ENCODE data around the gene PARD3.
A peak's percentile ranks its signal among the peaks of the same experiment; 100 is the strongest.
"Not testable (repeated sequence)": the region's sequence is repeated elsewhere in the genome, so short reads cannot be mapped to it uniquely, and the experiment has no call there.

The PARD3 gene

DNA sequence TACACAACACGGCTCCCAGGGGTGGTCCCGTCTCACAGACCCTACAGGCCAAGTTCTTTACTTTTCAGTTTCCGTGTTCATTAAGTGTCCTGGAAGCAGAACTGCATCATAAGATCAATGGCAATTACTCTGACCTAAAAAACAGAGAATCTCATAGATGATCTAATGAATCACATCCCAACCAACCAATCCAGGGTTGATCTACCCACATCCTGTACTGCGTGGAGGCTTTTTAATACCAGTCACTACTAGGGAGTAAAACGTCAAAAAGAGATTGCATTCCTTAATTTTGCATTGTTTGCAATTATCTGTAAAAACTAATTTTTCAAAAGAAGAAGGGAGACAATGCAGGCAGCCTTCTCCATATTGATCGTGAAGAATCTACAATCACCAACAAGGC lies 72.6 kb downstream of the PARD3 start:
- no peak for DNase-seq (ENCODE audit: low spot score)

GRCh38 chr10:34741087-34741486 lies 74.0 kb downstream of the PARD3 start:
- not testable (repeated sequence) for DNase-seq (ENCODE audit: low spot score)

GRCh38 chr10:34740321-34740720 lies 74.8 kb downstream of the PARD3 start:
- no peak for DNase-seq (ENCODE audit: low spot score)

- peak; percentile 14 for DNase-seq (ENCODE audit: low spot score)
These were observed 75.2 kb downstream of the PARD3 start for GRCh38 chr10:34739915-34740314.

DNA sequence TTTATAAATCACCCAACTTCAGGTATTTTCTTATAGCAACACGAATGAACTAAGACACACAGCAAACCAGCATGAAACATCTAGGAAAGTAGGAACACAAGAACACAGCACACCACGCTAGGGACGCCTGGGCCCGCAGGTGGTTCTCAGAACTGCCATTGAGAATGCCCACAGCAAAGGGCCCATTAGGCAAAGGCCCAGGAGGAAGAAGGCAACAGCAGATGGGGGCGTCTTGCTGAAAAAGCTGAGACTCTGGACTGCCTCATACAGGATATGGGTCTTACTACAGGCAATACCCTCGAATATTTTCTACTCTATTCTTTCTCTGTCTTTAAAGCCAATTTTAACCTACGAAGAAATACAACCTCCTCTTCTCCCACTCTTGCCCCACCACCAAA lies 77.3 kb downstream of the PARD3 start:
- DNase-seq (ENCODE audit: low spot score) = no peak

DNA sequence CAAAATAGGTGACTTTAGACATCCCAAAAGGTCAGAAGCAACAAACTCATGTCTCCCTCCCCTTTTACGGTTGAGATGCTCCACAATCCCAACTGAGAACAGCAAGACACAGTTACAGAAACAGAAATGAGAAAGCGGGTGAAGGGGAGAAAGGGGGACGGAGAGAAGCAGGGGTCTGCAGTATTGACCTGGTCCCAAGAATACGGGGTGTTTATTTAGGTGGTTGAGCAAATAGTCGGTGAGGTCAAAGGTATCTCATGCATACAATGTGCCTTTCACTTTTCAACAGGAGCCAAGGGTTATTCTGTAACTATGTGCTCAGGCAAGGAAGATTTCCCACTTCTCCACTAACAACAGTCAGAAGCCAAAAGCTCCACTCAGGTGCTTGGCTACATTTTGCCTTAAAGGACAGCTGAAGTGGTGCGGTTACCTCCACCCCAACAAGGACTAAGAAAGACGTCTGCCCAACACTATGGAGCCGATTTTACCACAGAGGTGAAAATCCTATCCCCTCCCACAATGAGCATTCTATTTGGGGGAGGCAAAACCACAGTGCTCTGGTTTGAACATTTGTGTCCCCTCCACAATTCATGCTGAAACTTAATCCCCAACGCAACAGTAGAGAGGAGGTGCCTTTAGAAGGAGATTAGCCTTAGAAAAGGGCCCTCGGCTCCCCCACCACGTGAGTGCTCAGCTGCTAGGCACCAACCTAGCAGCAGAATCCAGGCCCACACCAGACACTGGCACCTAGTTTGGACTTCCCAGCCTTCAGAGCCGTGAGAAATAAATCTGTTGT lies 77.9 kb downstream of the PARD3 start:
- DNase-seq (ENCODE audit: low spot score) = no peak

DNA sequence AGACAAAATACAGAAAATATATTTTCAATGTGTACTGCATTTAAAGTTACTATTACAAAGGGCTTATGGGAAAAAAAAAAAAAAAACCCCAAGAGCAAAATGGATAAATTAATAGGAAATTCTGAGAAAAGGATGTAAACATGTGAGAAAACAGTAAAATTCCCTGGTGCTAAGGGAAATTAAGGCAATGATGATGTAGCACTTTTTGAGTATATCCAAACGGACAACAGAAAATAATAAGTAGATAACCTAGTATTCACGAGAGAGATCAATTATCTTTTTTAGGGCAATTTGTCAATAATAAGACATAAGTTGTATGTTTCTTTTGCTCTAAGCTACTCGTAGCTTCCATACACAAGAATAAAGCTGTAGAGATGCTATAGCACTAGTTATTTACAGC lies 80.2 kb downstream of the PARD3 start:
- no peak for DNase-seq (ENCODE audit: low spot score)

GRCh38 chr10:34732926-34733325 lies 82.2 kb downstream of the PARD3 start:
- no peak for DNase-seq (ENCODE audit: low spot score)

- DNase-seq (ENCODE audit: low spot score) = no peak
These were observed 83.0 kb downstream of the PARD3 start for GRCh38 chr10:34731885-34732701.

DNA sequence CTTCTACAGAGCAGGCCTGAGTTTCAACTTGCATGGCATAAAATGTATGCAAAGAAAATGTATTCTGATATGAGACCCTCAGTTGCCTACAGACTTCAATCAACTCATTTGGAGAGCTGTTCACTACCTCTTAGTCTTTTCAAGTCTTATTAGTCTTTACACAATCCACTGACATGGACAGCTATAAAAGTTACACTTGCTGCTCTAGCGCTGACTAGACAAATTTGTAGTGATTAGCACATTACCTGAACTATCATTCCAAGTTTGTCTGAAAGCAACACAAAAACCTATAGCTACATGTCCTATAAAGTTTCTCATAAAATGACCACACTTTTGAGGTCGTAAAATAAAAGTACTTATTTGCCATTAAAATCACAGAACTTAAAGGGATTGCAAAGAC lies 83.9 kb downstream of the PARD3 start:
- no peak for DNase-seq (ENCODE audit: low spot score)

DNA sequence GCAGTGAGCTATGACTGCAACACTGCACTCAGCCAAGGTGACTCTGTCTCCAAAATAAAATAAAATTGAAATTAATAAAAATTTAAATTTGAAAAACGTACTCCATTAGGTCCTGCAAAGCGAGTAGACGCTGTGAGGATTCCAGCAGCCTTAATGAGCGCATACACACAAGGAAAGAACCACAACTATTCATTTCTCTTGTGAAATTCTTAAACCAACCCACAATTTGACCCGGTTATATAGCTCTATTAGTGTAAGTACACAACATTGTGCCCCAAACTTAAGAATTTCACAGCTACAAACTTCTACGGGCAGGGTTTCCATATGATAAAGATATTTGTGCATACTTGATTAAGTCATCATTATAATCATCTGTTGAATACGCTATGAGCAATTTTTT lies 84.4 kb downstream of the PARD3 start:
- DNase-seq (ENCODE audit: low spot score) = no peak

- no peak for DNase-seq (ENCODE audit: low spot score)
These were observed 85.5 kb downstream of the PARD3 start for GRCh38 chr10:34729619-34730018.

- DNase-seq (ENCODE audit: low spot score) = no peak
These were observed 86.7 kb downstream of the PARD3 start for GRCh38 chr10:34728361-34728760.

- DNase-seq (ENCODE audit: low spot score) = no peak
These were observed 87.5 kb downstream of the PARD3 start for GRCh38 chr10:34727595-34728033.

GRCh38 chr10:34726862-34727261 lies 88.2 kb downstream of the PARD3 start:
- DNase-seq (ENCODE audit: low spot score) = no peak

GRCh38 chr10:34723750-34724149 lies 91.3 kb downstream of the PARD3 start:
- peak; percentile 14 for DNase-seq (ENCODE audit: low spot score)

GRCh38 chr10:34722404-34722803 lies 92.7 kb downstream of the PARD3 start:
- DNase-seq (ENCODE audit: low spot score) = no peak

GRCh38 chr10:34721208-34721840 lies 93.8 kb downstream of the PARD3 start:
- no peak for DNase-seq (ENCODE audit: low spot score)

GRCh38 chr10:34719746-34720145 lies 95.3 kb downstream of the PARD3 start:
- no peak for DNase-seq (ENCODE audit: low spot score)

DNA sequence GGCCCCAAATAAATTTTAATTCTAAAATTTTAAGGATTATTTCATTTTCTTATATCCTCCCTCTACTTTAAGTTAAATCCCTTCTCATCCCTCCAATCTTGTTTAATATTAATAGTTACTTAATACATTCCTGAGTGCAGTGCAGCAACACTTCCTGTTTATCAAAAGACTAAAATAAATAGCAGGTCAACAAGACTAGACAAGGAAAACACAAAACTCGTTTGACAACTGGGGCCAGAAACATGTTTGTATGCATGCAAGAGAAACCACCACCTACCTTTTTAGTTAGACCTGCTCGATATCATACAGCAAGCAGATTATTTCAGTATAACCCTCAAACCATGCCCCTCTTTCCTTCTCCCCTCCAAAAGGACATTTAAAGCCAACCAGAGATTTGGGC lies 95.8 kb downstream of the PARD3 start:
- no peak for DNase-seq (ENCODE audit: low spot score)

- no peak for DNase-seq (ENCODE audit: low spot score)
These were observed 97.7 kb downstream of the PARD3 start for GRCh38 chr10:34717429-34717828.

DNA sequence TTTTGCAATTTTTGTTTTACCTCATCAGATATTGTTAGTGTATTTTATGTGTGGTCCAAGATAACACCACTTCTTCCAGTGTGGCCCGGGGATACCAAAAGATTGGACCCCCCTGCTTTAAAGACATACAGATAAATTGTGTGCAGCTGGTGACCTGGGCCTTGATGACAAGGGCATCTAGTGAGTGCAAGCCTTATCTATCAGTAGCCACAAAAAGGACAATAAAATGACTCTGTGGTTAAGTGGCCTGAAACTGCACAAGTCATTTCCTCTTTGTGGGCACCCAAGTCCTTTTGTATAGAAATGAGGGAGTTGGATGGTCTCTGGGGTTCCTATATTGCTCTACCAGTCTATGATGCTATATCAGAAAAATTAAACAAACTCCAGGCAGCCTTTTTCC lies 98.1 kb downstream of the PARD3 start:
- DNase-seq (ENCODE audit: low spot score) = no peak

- no peak for DNase-seq (ENCODE audit: low spot score)
These were observed 98.9 kb downstream of the PARD3 start for GRCh38 chr10:34716234-34716633.

Data from globus pallidus (tissue), 1 donor.